Activated naive CD8-positive, alpha-beta T cell treated with anti-CD3 and anti-CD28 coated beads, Interleukin-2, amount 50 U/mL, for 24 hours (primary cell): ENCODE results near the gene SKI.

Experiments used
- ATAC-seq: fragments of 150-1000 bp; cut with Tn5 transposase; one replicate; pipeline ENCODE4 v1.10.0; 2021
- DNase-seq: peaks from one replicate; pipeline ENCODE4 v3.0.0; 2021
- H3K27ac Mint-ChIP-seq: one replicate; pipeline ENCODE4 v1.8.0; 2021; ENCODE audit warnings: mild to moderate bottlenecking, mixed read lengths
- H3K27me3 Mint-ChIP-seq: one replicate; pipeline ENCODE4 v1.8.0; 2021; ENCODE audit warnings: mixed read lengths
- H3K36me3 Mint-ChIP-seq: one replicate; pipeline ENCODE4 v1.8.0; 2021; ENCODE audit warnings: low read depth, mixed read lengths
- H3K4me1 Mint-ChIP-seq: one replicate; pipeline ENCODE4 v1.8.0; 2021; ENCODE audit warnings: mixed read lengths
- H3K4me3 Mint-ChIP-seq: one replicate; pipeline ENCODE4 v1.8.0; 2021; ENCODE audit warnings: mild to moderate bottlenecking, moderate library complexity, mixed read lengths
- H3K9me3 Mint-ChIP-seq: one replicate; pipeline ENCODE4 v1.8.0; 2021; ENCODE audit warnings: mixed read lengths

Gene SKI

GRCh38 chr1:2304921-2305681 lies 77.0 kb downstream of the SKI start:
- no peak overlapping the region for H3K27ac Mint-ChIP-seq
- H3K9me3 Mint-ChIP-seq, result no peaks in the 10 kb centered on the region
- no peak overlapping the region for H3K4me3 Mint-ChIP-seq
- H3K36me3 Mint-ChIP-seq, result peaks cover 13% of the 10 kb centered on the region
- peaks cover 32% of the 10 kb centered on the region for H3K4me1 Mint-ChIP-seq
- ATAC-seq, result no peak
- DNase-seq, result no peak
- H3K27me3 Mint-ChIP-seq, result no peaks in the 10 kb centered on the region

GRCh38 chr1:2306151-2306978 lies 78.2 kb downstream of the SKI start:
- peaks cover 24% of the 10 kb centered on the region for H3K4me1 Mint-ChIP-seq
- no peak overlapping the region for H3K27ac Mint-ChIP-seq
- H3K36me3 Mint-ChIP-seq, result peaks cover 13% of the 10 kb centered on the region
- H3K27me3 Mint-ChIP-seq, result no peaks in the 10 kb centered on the region
- no peaks in the 10 kb centered on the region for H3K9me3 Mint-ChIP-seq
- ATAC-seq (no peak), DNase-seq (no peak)
- H3K4me3 Mint-ChIP-seq, result no peak overlapping the region

GRCh38 chr1:2307064-2307605 lies 79.0 kb downstream of the SKI start:
- Mint-ChIP-seq H3K4me1 (peaks cover 18% of the 10 kb centered on the region), H3K4me3 (no peak overlapping the region), H3K27ac (no peak overlapping the region)

GRCh38 chr1:2307972-2308371 lies 79.9 kb downstream of the SKI start:
- Mint-ChIP-seq H3K27me3 (no peaks in the 10 kb centered on the region), H3K9me3 (no peaks in the 10 kb centered on the region), H3K4me1 (peaks cover 13% of the 10 kb centered on the region), H3K4me3 (no peak overlapping the region), H3K36me3 (peaks cover 13% of the 10 kb centered on the region), H3K27ac (no peak overlapping the region)
- ATAC-seq (no peak), DNase-seq (no peak)

More at GRCh38 chr1:2307064-2307605, 79.0 kb downstream of the SKI start:
- Mint-ChIP-seq H3K36me3 (peaks cover 13% of the 10 kb centered on the region), H3K9me3 (no peaks in the 10 kb centered on the region), H3K27me3 (no peaks in the 10 kb centered on the region)
- no peak for DNase-seq
- no peak for ATAC-seq

- H3K36me3 Mint-ChIP-seq, result peaks cover 13% of the 10 kb centered on the region
- H3K9me3 Mint-ChIP-seq, result no peaks in the 10 kb centered on the region
- H3K27me3 Mint-ChIP-seq, result no peaks in the 10 kb centered on the region
- ATAC-seq (no peak), DNase-seq (no peak)
- H3K4me1 Mint-ChIP-seq, result peaks cover 15% of the 10 kb centered on the region
- H3K27ac Mint-ChIP-seq, result no peak overlapping the region
- no peak overlapping the region for H3K4me3 Mint-ChIP-seq
Measured at GRCh38 chr1:2308844-2309243, 80.7 kb downstream of the SKI start.

GRCh38 chr1:2310332-2311183 lies 82.4 kb downstream of the SKI start:
- DNase-seq (no peak), ATAC-seq (no peak)
- peaks cover 15% of the 10 kb centered on the region for H3K4me1 Mint-ChIP-seq
- H3K27ac Mint-ChIP-seq, result no peak overlapping the region
- peaks cover 13% of the 10 kb centered on the region for H3K36me3 Mint-ChIP-seq
- no peaks in the 10 kb centered on the region for H3K9me3 Mint-ChIP-seq
- no peak overlapping the region for H3K4me3 Mint-ChIP-seq
- H3K27me3 Mint-ChIP-seq, result no peaks in the 10 kb centered on the region

- ATAC-seq, result peak; percentile 63
- H3K36me3 Mint-ChIP-seq, result peaks cover 13% of the 10 kb centered on the region
- no peaks in the 10 kb centered on the region for H3K9me3 Mint-ChIP-seq
- no peak overlapping the region for H3K27ac Mint-ChIP-seq
- peak; percentile 67 for DNase-seq
- H3K27me3 Mint-ChIP-seq, result no peaks in the 10 kb centered on the region
- H3K4me1 Mint-ChIP-seq, result peaks cover 16% of the 10 kb centered on the region
- no peak overlapping the region for H3K4me3 Mint-ChIP-seq
Measured at GRCh38 chr1:2311184-2312032, 83.3 kb downstream of the SKI start.

- DNase-seq (no peak), ATAC-seq (no peak)
- H3K36me3 Mint-ChIP-seq, result peaks cover 11% of the 10 kb centered on the region
- H3K4me3 Mint-ChIP-seq, result no peak overlapping the region
- H3K27me3 Mint-ChIP-seq, result no peaks in the 10 kb centered on the region
- no peak overlapping the region for H3K27ac Mint-ChIP-seq
- no peaks in the 10 kb centered on the region for H3K9me3 Mint-ChIP-seq
- H3K4me1 Mint-ChIP-seq, result peaks cover 16% of the 10 kb centered on the region
Measured at GRCh38 chr1:2312160-2312514, 84.0 kb downstream of the SKI start.

- Mint-ChIP-seq H3K36me3 (peaks cover 7% of the 10 kb centered on the region), H3K4me3 (no peak overlapping the region), H3K27me3 (no peaks in the 10 kb centered on the region), H3K9me3 (no peaks in the 10 kb centered on the region), H3K4me1 (peaks cover 15% of the 10 kb centered on the region), H3K27ac (no peak overlapping the region)
- no peak for DNase-seq
- no peak for ATAC-seq
Measured at GRCh38 chr1:2312515-2313301, 84.6 kb downstream of the SKI start.

GRCh38 chr1:2313651-2314261 lies 85.6 kb downstream of the SKI start:
- H3K27me3 Mint-ChIP-seq, result no peaks in the 10 kb centered on the region
- no peak overlapping the region for H3K27ac Mint-ChIP-seq
- no peaks in the 10 kb centered on the region for H3K9me3 Mint-ChIP-seq
- DNase-seq (no peak), ATAC-seq (no peak)
- H3K4me1 Mint-ChIP-seq, result peaks cover 14% of the 10 kb centered on the region
- H3K4me3 Mint-ChIP-seq, result no peak overlapping the region
- no peaks in the 10 kb centered on the region for H3K36me3 Mint-ChIP-seq

- Mint-ChIP-seq H3K4me1 (peaks cover 16% of the 10 kb centered on the region), H3K27ac (no peak overlapping the region), H3K27me3 (no peaks in the 10 kb centered on the region), H3K36me3 (no peaks in the 10 kb centered on the region), H3K9me3 (no peaks in the 10 kb centered on the region), H3K4me3 (no peak overlapping the region)
- ATAC-seq (no peak), DNase-seq (no peak)
Measured at GRCh38 chr1:2314273-2314802, 86.2 kb downstream of the SKI start.

- Mint-ChIP-seq H3K4me3 (no peak overlapping the region), H3K9me3 (no peaks in the 10 kb centered on the region), H3K27ac (peak overlapping the region; percentile 31), H3K4me1 (peaks cover 16% of the 10 kb centered on the region), H3K36me3 (no peaks in the 10 kb centered on the region), H3K27me3 (no peaks in the 10 kb centered on the region)
- DNase-seq (peak; percentile 67), ATAC-seq (peak; percentile 21)
Measured at GRCh38 chr1:2314803-2315673, 86.9 kb downstream of the SKI start.
